Measurements from ENCODE around the gene OR2H1.
"Not testable (repeated sequence)": the region's sequence is repeated elsewhere in the genome, so short reads cannot be mapped to it uniquely, and the experiment has no call there.

The OR2H1 gene

GRCh38 chr6:29456971-29457370, at the start of gene OR2H1, which contains the start of gene OR11A1:
Gene OR2H1 (plus strand): TSS chr6:29457155. CDS start chr6:29461770, 4,615 bp downstream.
Gene OR11A1 (minus strand): TSS chr6:29457071. CDS start chr6:29427641, 29,430 bp downstream.
- no peak for DNase-seq

GRCh38 chr6:29414588-29414987, 42.4 kb upstream of the OR2H1 start, which contains the start of gene OR12D1:
Gene OR12D1 (plus strand): TSS chr6:29414928.
- DNase-seq: no peak

GRCh38 chr6:29419516-29419915, 37.4 kb upstream of the OR2H1 start:
- no peak for DNase-seq

GRCh38 chr6:29424168-29424567, 32.8 kb upstream of the OR2H1 start:
- no peak for DNase-seq

- no peak for DNase-seq
Measured at GRCh38 chr6:29424575-29424974, 32.4 kb upstream of the OR2H1 start.

GRCh38 chr6:29425075-29425474, 31.9 kb upstream of the OR2H1 start:
- no peak for DNase-seq

- DNase-seq: no peak
Measured at GRCh38 chr6:29426654-29427053, 30.3 kb upstream of the OR2H1 start.

- DNase-seq: not testable (repeated sequence)
Measured at GRCh38 chr6:29436730-29437129, 20.2 kb upstream of the OR2H1 start.

- DNase-seq: no peak
Measured at GRCh38 chr6:29439006-29439405, 17.9 kb upstream of the OR2H1 start, which contains the start of gene OR10C1. Gene OR10C1 (plus strand): TSS chr6:29439306. CDS start chr6:29440016, 710 bp downstream.

GRCh38 chr6:29442719-29443118, 14.2 kb upstream of the OR2H1 start:
- DNase-seq: no peak

- not testable (repeated sequence) for DNase-seq
Measured at GRCh38 chr6:29444031-29444430, 12.9 kb upstream of the OR2H1 start.

GRCh38 chr6:29447670-29448069, 9.3 kb upstream of the OR2H1 start:
- no peak for DNase-seq

- DNase-seq: no peak
Measured at GRCh38 chr6:29451471-29452193, 5.3 kb upstream of the OR2H1 start.

- no peak for DNase-seq
Measured at GRCh38 chr6:29461021-29461814, 4.3 kb downstream of the OR2H1 start.

- no peak for DNase-seq
Measured at GRCh38 chr6:29462022-29462421, 5.1 kb downstream of the OR2H1 start.

GRCh38 chr6:29465279-29465678, 8.3 kb downstream of the OR2H1 start:
- DNase-seq: no peak

GRCh38 chr6:29465801-29466200, 8.8 kb downstream of the OR2H1 start:
- DNase-seq: no peak

GRCh38 chr6:29466241-29466640, 9.3 kb downstream of the OR2H1 start:
- no peak for DNase-seq

GRCh38 chr6:29474996-29475395, 18.0 kb downstream of the OR2H1 start:
- DNase-seq: no peak

- DNase-seq: no peak
Measured at GRCh38 chr6:29477923-29478450, 21.0 kb downstream of the OR2H1 start.

- no peak for DNase-seq
Measured at GRCh38 chr6:29478740-29479139, 21.8 kb downstream of the OR2H1 start.

GRCh38 chr6:29479560-29479959, 22.6 kb downstream of the OR2H1 start:
- no peak for DNase-seq

- DNase-seq: no peak
Measured at GRCh38 chr6:29483186-29483585, 26.2 kb downstream of the OR2H1 start.

GRCh38 chr6:29483735-29484134, 26.8 kb downstream of the OR2H1 start:
- no peak for DNase-seq
